ENCODE measurements around the gene C1R. TPM values are rescaled to one million over a fixed set of nuclear protein-coding genes. Genes with fewer than 3 reads are reported as not detected.

Gene C1R
- polyA plus RNA-seq, 3 donors = 0.14 to 0.88 TPM; not detected in 1

- H3K9me3 Mint-ChIP-seq = peaks cover 0 to 17% (median 6%) of the 10 kb centered on the region in 7 donors
- H3K4me3 Mint-ChIP-seq = peak overlapping the region; percentile 73 to 91
- under 1% methylated on average over 19 of the region's 32 CpGs for WGBS (ENCODE audit: insufficient coverage)
These were observed 38.7 kb upstream of the C1R start for GRCh38 chr12:7130701-7131501.

More at GRCh38 chr12:7130701-7131501, 38.7 kb upstream of the C1R start:
- peak overlapping the region; percentile 72 for H2AFZ ChIP-seq (ENCODE audit: insufficient read depth, low read depth, low read length, poor library complexity, severe bottlenecking)
- no peak for DNase-seq
- Mint-ChIP-seq H3K27me3 (ENCODE audit: low read depth in 3 of 3) (peaks cover 44 to 51% (median 45%) of the 10 kb centered on the region in 3 donors), H3K36me3 (peaks cover 24 to 34% of the 10 kb centered on the region in 2 donors), H3K4me1 (peaks cover 31% of the 10 kb centered on the region), H3K27ac (peak overlapping the region in 3 of 7 donors; percentile 36 to 82 (median 50))
- H3K4me1 ChIP-seq (ENCODE audit: control insufficient read depth in 1 of 2, insufficient read depth in 2 of 2, low read length in 2 of 2) = peaks cover 26 to 27% of the 10 kb centered on the region in 2 donors
- peak overlapping the region; percentile 81 for H3K4me2 ChIP-seq (replicated peaks; ENCODE audit: extremely low read depth, low read length, poor library complexity, severe bottlenecking)
- H3K27me3 ChIP-seq (ENCODE audit: control insufficient read depth in 2 of 2, insufficient read depth in 2 of 2, low read length in 2 of 2) = peaks cover 19 to 43% of the 10 kb centered on the region in 2 donors
- H3K9me3 ChIP-seq (replicated peaks in 1 of 2; ENCODE audit: control insufficient read depth in 1 of 2, insufficient read depth in 1 of 2, low read length in 2 of 2) = no peaks in the 10 kb centered on the region
- H3K79me2 ChIP-seq (ENCODE audit: insufficient read depth, low read length) = no peaks in the 10 kb centered on the region
- no peaks in the 10 kb centered on the region for H4K20me1 ChIP-seq (ENCODE audit: insufficient read depth, low read length)
- no peak for TF ChIP-seq CTCF (IDR thresholded peaks at IDR 0.05)
- peaks cover under 1 to 1% of the 10 kb centered on the region in 2 donors for H3K36me3 ChIP-seq (replicated peaks in 1 of 2; ENCODE audit: control insufficient read depth in 1 of 2, insufficient read depth in 2 of 2, low read length in 2 of 2)
- peak overlapping the region in 2 of 3 experiments; percentile 18 to 70 for H3K4me3 ChIP-seq (replicated peaks in 1 of 3; ENCODE audit: low read depth in 2 of 3, low read length in 3 of 3)
- H3K9ac ChIP-seq (ENCODE audit: insufficient read depth, low read length, poor library complexity, severe bottlenecking) = peak overlapping the region; percentile 7
- intact Hi-C loops (cut with micrococcal nuclease) = no loop called here
- H3K27ac ChIP-seq (ENCODE audit: low read depth in 1 of 2, low read length in 2 of 2) = no peak overlapping the region
